Mesenteric fat pad (tissue), 1 donor: ENCODE measurements around the gene MTA3. TPM values are rescaled to one million over a fixed set of nuclear protein-coding genes. Genes with fewer than 3 reads are reported as not detected.
"Not testable (repeated sequence)": the region's sequence is repeated elsewhere in the genome, so short reads cannot be mapped to it uniquely, and the experiment has no call there.

Experiments used
- DNase-seq: peaks from one replicate; pipeline ENCODE4 v3.0.0-alpha.2; 2020; ENCODE audit warnings: low spot score
- long read RNA-seq: library from polyadenylated mRNA; unstranded; transcript quantifications from one replicate; pipeline ENCODE4 v2.0.0, GENCODE V29; 2020
- total RNA-seq: library from RNA; stranded (reverse); fragmentation: NEBNext Ultra II Directional; extraction: Animal tissue kit (Norgen Biotek cat#: 25700); gene quantifications from one replicate; pipeline ENCODE4 v1.2.1, GENCODE V29; 2021
- donor health status: DM: yes; HTN: yes; CAD: no.

Gene MTA3
- 35.2 TPM for total RNA-seq
- long read RNA-seq, transcript MTA3-204 (14 exons, 2,041 nt) = major isoform, 19 of 55 reads
- long read RNA-seq, transcript MTA3-205 (14 exons, 2,202 nt) = minor isoform, 14 of 55 reads
- long read RNA-seq, partial matches to known transcripts = 5 of 55 reads
- long read RNA-seq, other reads (novel, unspliced or antisense) = 14 of 55 reads

DNA sequence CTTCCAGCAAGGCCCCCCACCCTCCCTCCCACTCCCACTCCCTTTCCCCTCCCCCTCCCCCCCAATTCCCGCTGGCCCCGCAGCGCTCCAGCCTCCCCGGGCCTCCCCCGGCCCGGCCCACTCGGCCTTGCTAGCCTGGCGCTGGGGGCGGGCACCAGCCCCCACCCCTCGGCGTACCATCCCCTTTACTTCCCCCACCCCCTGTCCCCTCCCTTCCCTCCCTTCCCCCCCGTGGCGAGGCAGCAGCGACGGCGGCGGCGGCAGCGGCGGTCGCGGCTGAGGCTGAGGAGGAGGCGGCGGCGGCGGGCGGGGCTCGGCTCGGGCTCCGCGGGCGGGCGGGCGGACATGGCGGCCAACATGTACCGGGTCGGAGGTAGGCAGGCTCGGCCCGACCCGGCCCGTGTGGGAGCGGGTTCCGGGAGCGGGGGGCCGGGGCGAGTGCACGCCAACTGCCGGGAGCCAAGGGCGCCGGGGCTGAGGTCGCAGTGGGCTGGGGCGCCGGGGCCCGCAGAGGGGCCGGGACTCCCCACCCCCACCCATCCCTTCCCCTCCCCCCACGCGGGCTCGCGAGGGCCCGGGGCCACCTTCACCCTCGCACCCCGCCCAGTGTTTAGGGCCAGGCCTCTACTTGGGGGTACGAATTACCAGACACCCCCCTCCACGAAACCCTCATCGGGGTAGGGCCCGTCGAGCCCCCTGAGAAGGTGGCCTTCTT lies at the start of gene MTA3:
MTA3 (plus strand) TSS at position 232 of the 715 bp plus-strand sequence; CDS start at position 346, 114 bp downstream.
- DNase-seq = no peak

- no peak for DNase-seq
Observed at GRCh38 chr2:42519624-42520023, 48.8 kb upstream of the MTA3 start.

GRCh38 chr2:42522035-42522434 lies 46.4 kb upstream of the MTA3 start:
- DNase-seq = no peak

GRCh38 chr2:42523341-42523740 lies 45.1 kb upstream of the MTA3 start:
- no peak for DNase-seq

DNA sequence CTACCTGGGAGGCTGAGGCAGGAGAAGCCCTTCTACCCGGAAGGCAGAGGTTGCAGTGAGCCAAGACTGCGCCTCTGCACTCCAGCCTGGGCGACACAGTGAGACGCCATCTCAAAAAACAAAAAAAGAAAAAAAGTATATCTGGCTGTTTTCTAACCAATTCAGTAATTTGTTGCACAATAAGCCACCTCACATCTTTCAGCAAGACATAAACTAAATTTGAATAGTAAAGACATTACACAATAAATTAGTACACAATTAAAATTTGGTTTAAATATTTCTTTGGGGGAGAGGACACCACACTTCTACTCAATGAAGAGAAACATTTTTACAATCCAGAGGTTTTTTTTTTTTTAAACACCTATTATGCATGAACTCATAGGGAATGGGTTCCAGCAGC lies 36.0 kb upstream of the MTA3 start:
- no peak for DNase-seq

- no peak for DNase-seq
Observed at GRCh38 chr2:42537493-42537892, 30.9 kb upstream of the MTA3 start.

- DNase-seq = no peak
Observed at GRCh38 chr2:42542871-42543270, 25.6 kb upstream of the MTA3 start.

DNA sequence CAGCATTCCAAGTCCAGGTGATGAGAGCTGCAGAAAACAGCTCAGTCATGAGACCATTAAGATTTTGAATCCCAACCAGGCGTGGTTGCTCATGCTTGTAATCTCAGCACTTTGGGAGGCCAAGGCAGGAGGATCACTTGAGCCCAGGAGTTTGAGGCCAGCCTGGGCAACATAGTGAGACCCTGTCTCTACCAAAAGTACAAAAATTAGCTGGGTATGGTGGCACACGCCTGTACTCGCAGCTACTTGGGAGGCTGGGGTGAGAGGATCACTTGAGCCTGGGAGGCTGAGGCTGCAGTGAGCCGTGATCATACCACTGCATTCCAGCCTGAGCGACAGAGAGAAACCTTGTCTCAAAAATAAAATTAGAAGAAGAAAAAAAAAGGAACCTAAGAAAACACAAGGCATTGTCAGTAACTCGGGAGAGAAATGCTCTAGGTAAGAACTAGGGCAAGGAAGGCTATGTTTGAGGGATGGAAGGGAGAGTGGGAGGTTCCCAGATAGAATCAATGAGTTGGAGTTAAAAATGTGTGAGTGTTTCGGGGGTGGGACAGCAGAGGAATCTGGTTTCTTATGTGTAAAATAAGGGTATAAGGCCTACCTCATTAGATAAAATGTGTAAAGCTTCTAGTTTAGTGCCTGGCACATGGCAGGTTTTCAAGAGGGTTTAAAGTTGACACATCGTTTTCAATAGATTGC lies 23.3 kb upstream of the MTA3 start:
- no peak for DNase-seq

- no peak for DNase-seq
Observed at GRCh38 chr2:42545841-42546390, 22.5 kb upstream of the MTA3 start.

- no peak for DNase-seq
Observed at GRCh38 chr2:42547014-42547413, 21.4 kb upstream of the MTA3 start.

- no peak for DNase-seq
Observed at GRCh38 chr2:42547446-42548295, 20.8 kb upstream of the MTA3 start.

DNA sequence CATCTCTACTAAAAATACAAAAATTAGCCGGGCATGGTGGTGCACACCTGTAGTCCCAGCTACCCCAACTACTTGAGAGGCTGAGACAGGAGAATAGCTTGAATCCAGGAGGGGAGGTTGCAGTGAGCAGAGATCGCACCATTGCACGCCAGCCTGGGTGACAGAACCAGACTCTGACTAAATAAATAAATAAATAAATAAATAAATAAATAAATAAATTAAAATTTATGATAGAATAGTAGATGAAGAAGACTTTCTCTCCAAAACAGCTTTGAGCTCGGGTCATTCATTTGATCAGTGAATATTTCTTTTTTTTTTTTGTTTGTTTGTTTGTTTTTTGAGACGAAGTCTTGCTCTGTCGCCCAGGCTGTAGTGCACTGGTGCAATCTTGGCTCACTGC lies 17.6 kb upstream of the MTA3 start:
- DNase-seq = no peak

GRCh38 chr2:42554392-42554791 lies 14.0 kb upstream of the MTA3 start:
- no peak for DNase-seq

GRCh38 chr2:42556315-42556890 lies 12.0 kb upstream of the MTA3 start:
- no peak for DNase-seq

- no peak for DNase-seq
Observed at GRCh38 chr2:42557306-42557705, 11.1 kb upstream of the MTA3 start.

GRCh38 chr2:42558827-42559226 lies 9.6 kb upstream of the MTA3 start:
- DNase-seq = no peak

- not testable (repeated sequence) for DNase-seq
Observed at GRCh38 chr2:42560133-42560532, 8.3 kb upstream of the MTA3 start.

- DNase-seq = no peak
Observed at GRCh38 chr2:42560899-42561298, 7.5 kb upstream of the MTA3 start.

- DNase-seq = no peak
Observed at GRCh38 chr2:42562474-42563144, 5.8 kb upstream of the MTA3 start.

GRCh38 chr2:42566025-42566424 lies 2.4 kb upstream of the MTA3 start:
- no peak for DNase-seq
